ENCODE data around the gene MUC5B. TPM values are rescaled to one million over a fixed set of nuclear protein-coding genes. Genes with fewer than 3 reads are reported as not detected.

The MUC5B gene
- total RNA-seq, 4 donors from 2014 or later = 0.04 to 139 (median 1.6) TPM

GRCh38 chr11:1218256-1218787 is 4.5 kb upstream of the MUC5B start:
- H3K36me3 ChIP-seq = no peaks in the 10 kb centered on the region
- no peaks in the 10 kb centered on the region for H3K9me3 ChIP-seq
- intact Hi-C loops (cut with DNase I) = no loop called here
- WGBS, 2 donors = 57 to 65% methylated on average over 10 of the region's 15 CpGs
- H3K4me3 ChIP-seq = no peak overlapping the region
- H3K27ac ChIP-seq = no peak overlapping the region
- TF ChIP-seq POLR2A (IDR thresholded peaks at IDR 0.05) (no peak), CTCF (IDR thresholded peaks at IDR 0.05) (no peak)
- no peaks in the 10 kb centered on the region for H3K4me1 ChIP-seq
- H3K27me3 ChIP-seq = peaks cover 0 to 70% (median 2%) of the 10 kb centered on the region in 4 donors
- DNase-seq = no peak

- no peak for DNase-seq
- Histone ChIP-seq H3K4me3 (no peak overlapping the region), H3K9me3 (no peaks in the 10 kb centered on the region), H3K27me3 (peaks cover 0 to 76% (median 2%) of the 10 kb centered on the region in 4 donors), H3K27ac (peak overlapping the region in 1 of 4 donors; percentile 57), H3K4me1 (peaks cover 0 to 3% (median 0%) of the 10 kb centered on the region in 3 donors), H3K36me3 (no peaks in the 10 kb centered on the region)
- WGBS, 2 donors = 80% methylated on average over 1 of the region's 16 CpGs; no CpG with 5 or more reads in 1 of the 2 donors
- intact Hi-C loops (cut with DNase I) = no loop called here
- no peak for TF ChIP-seq POLR2A (IDR thresholded peaks at IDR 0.05)
- no peak for TF ChIP-seq CTCF (IDR thresholded peaks at IDR 0.05)
Measured at GRCh38 chr11:1218788-1219445, 3.9 kb upstream of the MUC5B start.

GRCh38 chr11:1219446-1219833 is 3.4 kb upstream of the MUC5B start:
- Histone ChIP-seq H3K4me3 (no peak overlapping the region), H3K4me1 (peaks cover 0 to 8% (median 0%) of the 10 kb centered on the region in 3 donors), H3K36me3 (no peaks in the 10 kb centered on the region), H3K27ac (peak overlapping the region in 1 of 4 donors; percentile 57), H3K9me3 (no peaks in the 10 kb centered on the region), H3K27me3 (peaks cover 0 to 81% (median 2%) of the 10 kb centered on the region in 4 donors)
- TF ChIP-seq POLR2A (IDR thresholded peaks at IDR 0.05) (no peak), CTCF (IDR thresholded peaks at IDR 0.05) (no peak)
- WGBS, 2 donors = 20 to 46% methylated on average over 1 to 3 of the region's 10 CpGs
- intact Hi-C loops (cut with DNase I) = no loop called here
- DNase-seq = no peak

GRCh38 chr11:1219834-1220815 is 2.7 kb upstream of the MUC5B start:
- Histone ChIP-seq H3K4me1 (peaks cover 0 to 12% (median 0%) of the 10 kb centered on the region in 3 donors), H3K4me3 (no peak overlapping the region), H3K36me3 (no peaks in the 10 kb centered on the region), H3K9me3 (no peaks in the 10 kb centered on the region), H3K27me3 (peaks cover 0 to 84% (median 2%) of the 10 kb centered on the region in 4 donors), H3K27ac (peak overlapping the region in 1 of 4 donors; percentile 72)
- intact Hi-C loops (cut with DNase I) = no loop called here
- no peak for DNase-seq
- WGBS, 2 donors = 0 to 14% methylated on average over 4 to 8 of the region's 48 CpGs
- TF ChIP-seq POLR2A (IDR thresholded peaks at IDR 0.05) = no peak
- no peak for TF ChIP-seq CTCF (IDR thresholded peaks at IDR 0.05)

Measured in esophagus squamous epithelium (tissue), 5 donors.